ENCODE results near the gene GAS5. TPM values are rescaled to one million over a fixed set of nuclear protein-coding genes. Genes with fewer than 3 reads are reported as not detected.
"Not testable (repeated sequence)": the region's sequence is repeated elsewhere in the genome, so short reads cannot be mapped to it uniquely, and the experiment has no call there.

The GAS5 gene
- total RNA-seq, 3 donors from 2014 or later (not counting 1 experiment from before 2014, with no cell fraction given): 208 to 299 (median 214) TPM

DNA sequence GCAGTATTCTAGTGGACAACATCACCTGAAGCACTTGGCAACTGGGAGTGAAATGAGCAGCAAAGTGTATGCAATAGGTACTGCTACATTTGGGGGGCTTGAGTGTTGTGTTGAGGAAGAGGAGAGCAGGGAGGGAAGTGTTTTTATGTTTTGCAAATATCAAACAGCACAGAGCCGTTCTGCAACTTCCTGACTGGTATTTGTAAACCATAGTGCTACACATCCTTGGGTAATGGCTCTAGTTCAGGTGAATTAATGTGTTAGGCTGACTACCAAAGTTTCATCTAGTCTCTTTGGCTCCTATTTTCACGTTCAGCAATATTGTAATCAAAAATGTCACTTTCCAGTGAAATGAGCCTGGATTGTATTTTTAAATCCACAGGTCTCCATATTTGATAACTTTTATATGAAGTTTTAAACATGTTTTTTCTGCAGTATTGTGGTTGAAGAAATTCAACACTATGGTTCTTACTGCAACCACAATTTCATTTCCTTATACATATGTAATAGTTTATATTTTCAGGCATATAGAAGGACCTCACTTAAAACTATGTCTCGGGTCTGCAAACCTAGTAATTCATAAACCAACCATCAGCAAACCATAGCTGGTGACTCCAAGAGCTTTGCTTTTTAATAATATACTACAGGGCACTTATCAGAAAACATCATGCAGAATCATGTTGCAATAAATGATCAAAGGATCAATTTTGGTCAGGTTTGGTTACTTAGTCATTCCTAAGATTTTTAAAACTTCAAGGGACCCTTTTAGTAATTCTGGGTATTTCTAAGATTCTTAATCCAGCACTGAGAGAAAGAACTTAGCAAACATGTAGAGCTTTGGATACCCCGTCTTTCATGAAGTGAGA, 19.2 kb upstream of the GAS5 start:
- TF ChIP-seq CTCF (IDR thresholded peaks at IDR 0.05): no peak
- Histone ChIP-seq H3K27ac (ENCODE audit: low read length) (peak overlapping the region; percentile 52), H3K4me1 (ENCODE audit: control insufficient read depth, insufficient read depth, low read length) (peaks cover 11% of the 10 kb centered on the region), H3K4me3 (ENCODE audit: low read length) (no peak overlapping the region), H3K36me3 (ENCODE audit: control insufficient read depth, insufficient read depth, low read length) (peaks cover 28% of the 10 kb centered on the region), H3K27me3 (ENCODE audit: control insufficient read depth, insufficient read depth, low read length) (no peaks in the 10 kb centered on the region), H3K9me3 (ENCODE audit: control insufficient read depth, insufficient read depth, low read length) (no peaks in the 10 kb centered on the region)
- 47% methylated on average over 3 of the region's 4 CpGs for WGBS (ENCODE audit: insufficient coverage)
- peak in 1 of 2 donors; percentile 14 for DNase-seq
- Mint-ChIP-seq H3K36me3 (no peaks in the 10 kb centered on the region), H3K4me1 (peaks cover 42 to 48% of the 10 kb centered on the region in 2 donors), H3K9me3 (no peaks in the 10 kb centered on the region), H3K27me3 (ENCODE audit: low read depth in 2 of 2) (no peaks in the 10 kb centered on the region), H3K4me3 (peak overlapping the region; percentile 30), H3K27ac (peak overlapping the region; percentile 74 to 90)
- intact Hi-C loops (cut with micrococcal nuclease): no loop called here
- peak; percentile 65 to 84 (median 68) for ATAC-seq

DNA sequence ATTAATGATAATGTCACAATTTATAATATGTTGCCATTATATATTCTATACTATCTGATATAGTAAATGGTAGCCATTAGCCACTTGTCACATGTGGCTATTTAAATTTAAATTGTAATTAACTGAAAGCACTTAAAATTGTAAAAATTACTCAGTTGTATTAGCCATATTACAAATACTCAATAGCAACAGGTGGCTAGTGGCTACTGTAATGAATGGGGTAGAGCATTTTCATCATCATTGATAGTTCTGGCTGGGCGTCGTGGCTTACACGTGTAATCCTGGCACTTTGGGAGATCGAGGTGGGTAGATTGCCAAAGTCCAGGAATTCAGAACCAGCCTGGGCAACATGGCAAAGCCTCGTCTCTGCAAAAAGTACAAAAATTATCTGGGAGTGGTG, 16.9 kb upstream of the GAS5 start:
- DNase-seq (no peak), ATAC-seq (no peak)
- Mint-ChIP-seq H3K27ac (no peak overlapping the region), H3K9me3 (no peaks in the 10 kb centered on the region), H3K36me3 (no peaks in the 10 kb centered on the region), H3K27me3 (ENCODE audit: low read depth in 2 of 2) (no peaks in the 10 kb centered on the region), H3K4me3 (no peak overlapping the region), H3K4me1 (peaks cover 36% of the 10 kb centered on the region in 2 donors)
- Histone ChIP-seq H3K27ac (ENCODE audit: low read length) (no peak overlapping the region), H3K9me3 (ENCODE audit: control insufficient read depth, insufficient read depth, low read length) (no peaks in the 10 kb centered on the region), H3K36me3 (ENCODE audit: control insufficient read depth, insufficient read depth, low read length) (peaks cover 22% of the 10 kb centered on the region), H3K4me1 (ENCODE audit: control insufficient read depth, insufficient read depth, low read length) (peaks cover 11% of the 10 kb centered on the region), H3K4me3 (ENCODE audit: low read length) (no peak overlapping the region), H3K27me3 (ENCODE audit: control insufficient read depth, insufficient read depth, low read length) (no peaks in the 10 kb centered on the region)
- intact Hi-C loops (cut with micrococcal nuclease): no loop called here
- 98% methylated on average over 5 of the region's 5 CpGs for WGBS (ENCODE audit: insufficient coverage)
- TF ChIP-seq CTCF (IDR thresholded peaks at IDR 0.05): no peak

DNA sequence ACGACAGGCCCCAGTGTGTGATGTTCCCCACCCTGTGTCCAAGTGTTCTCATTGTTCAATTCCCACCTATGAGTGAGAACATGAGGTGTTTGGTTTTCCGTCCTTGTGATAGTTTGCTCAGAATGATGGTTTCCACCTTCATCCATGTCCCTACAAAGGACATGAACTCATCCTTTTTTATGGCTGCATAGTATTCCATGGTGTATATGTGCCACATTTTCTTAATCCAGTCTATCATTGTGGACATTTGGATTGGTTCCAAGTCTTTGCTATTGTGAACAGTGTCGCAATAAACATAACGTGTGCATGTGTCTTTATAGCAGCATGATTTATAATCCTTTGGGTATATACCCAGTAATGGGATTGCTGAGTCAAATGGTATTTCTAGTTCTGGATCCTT, 13.3 kb upstream of the GAS5 start:
- 92% methylated on average over 2 of the region's 4 CpGs for WGBS (ENCODE audit: insufficient coverage)
- H3K27me3 ChIP-seq (ENCODE audit: control insufficient read depth, insufficient read depth, low read length); H3K27me3 Mint-ChIP-seq (ENCODE audit: low read depth in 2 of 2); H3K4me1 ChIP-seq (ENCODE audit: control insufficient read depth, insufficient read depth, low read length); H3K4me3 Mint-ChIP-seq; ATAC-seq; DNase-seq; H3K27ac Mint-ChIP-seq; H3K4me3 ChIP-seq (ENCODE audit: low read length); H3K27ac ChIP-seq (ENCODE audit: low read length); H3K9me3 Mint-ChIP-seq; H3K9me3 ChIP-seq (ENCODE audit: control insufficient read depth, insufficient read depth, low read length); intact Hi-C loops (cut with micrococcal nuclease): not testable (repeated sequence)
- Mint-ChIP-seq H3K36me3 (peaks cover 16% of the 10 kb centered on the region), H3K4me1 (peaks cover 6 to 10% of the 10 kb centered on the region in 2 donors)
- peaks cover 28% of the 10 kb centered on the region for H3K36me3 ChIP-seq (ENCODE audit: control insufficient read depth, insufficient read depth, low read length)

- Mint-ChIP-seq H3K4me1 (peaks cover 8 to 9% of the 10 kb centered on the region in 2 donors), H3K27ac (peak overlapping the region in 1 of 2 donors; percentile 27), H3K9me3 (no peaks in the 10 kb centered on the region), H3K27me3 (ENCODE audit: low read depth in 2 of 2) (no peaks in the 10 kb centered on the region), H3K36me3 (peaks cover 18% of the 10 kb centered on the region), H3K4me3 (no peak overlapping the region)
- no peaks in the 10 kb centered on the region for H3K9me3 ChIP-seq (ENCODE audit: control insufficient read depth, insufficient read depth, low read length)
- no peaks in the 10 kb centered on the region for H3K4me1 ChIP-seq (ENCODE audit: control insufficient read depth, insufficient read depth, low read length)
- H3K36me3 ChIP-seq (ENCODE audit: control insufficient read depth, insufficient read depth, low read length): peaks cover 37% of the 10 kb centered on the region
- DNase-seq (no peak), ATAC-seq (no peak)
- intact Hi-C loops (cut with micrococcal nuclease): no loop called here
- H3K27ac ChIP-seq (ENCODE audit: low read length): no peak overlapping the region
- no peak overlapping the region for H3K4me3 ChIP-seq (ENCODE audit: low read length)
- H3K27me3 ChIP-seq (ENCODE audit: control insufficient read depth, insufficient read depth, low read length): no peaks in the 10 kb centered on the region
- TF ChIP-seq CTCF (IDR thresholded peaks at IDR 0.05): no peak
Observed at GRCh38 chr1:173878251-173878650, 10.5 kb upstream of the GAS5 start.
